C4-2B (cell line): ENCODE measurements around the gene CPT1C.

Experiments
- H3K27ac ChIP-seq: fragments of 450-650 bp; 2 replicates; pipeline ENCODE4 v1.5.1; 2017
- ZFX ChIP-seq: fragments of 450-650 bp; IDR thresholded peaks from 2 replicates; pipeline ENCODE4 v1.6.1; 2017
- TF ChIP-seq, protein P1 (sequence below): fragments of 450-650 bp; conservative IDR thresholded peaks from 2 replicates; pipeline ENCODE4 v1.5.1; 2017; ENCODE audit warnings: mild to moderate bottlenecking

The CPT1C gene

DNA sequence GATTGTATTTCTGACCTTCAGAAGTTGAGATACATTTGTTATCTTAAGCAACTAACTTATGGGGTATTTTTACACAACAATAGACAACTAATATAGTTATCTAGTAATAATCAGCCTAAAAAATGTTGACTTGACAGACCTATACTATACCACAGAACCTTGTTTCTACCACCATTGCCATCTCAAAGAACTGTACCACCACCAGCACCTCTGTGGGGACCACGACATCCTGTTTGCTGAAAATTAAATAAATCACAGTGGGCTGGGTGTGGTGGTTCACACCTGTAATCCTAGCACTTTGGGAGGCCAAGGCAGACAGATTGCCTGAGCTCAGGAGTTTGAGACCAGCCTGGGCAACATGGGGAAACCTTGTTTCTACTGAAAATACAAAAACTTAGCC is 48.2 kb downstream of the CPT1C start:
- H3K27ac ChIP-seq = no peak overlapping the region
- TF ChIP-seq ZFX = no peak
- TF ChIP-seq, protein P1, sequence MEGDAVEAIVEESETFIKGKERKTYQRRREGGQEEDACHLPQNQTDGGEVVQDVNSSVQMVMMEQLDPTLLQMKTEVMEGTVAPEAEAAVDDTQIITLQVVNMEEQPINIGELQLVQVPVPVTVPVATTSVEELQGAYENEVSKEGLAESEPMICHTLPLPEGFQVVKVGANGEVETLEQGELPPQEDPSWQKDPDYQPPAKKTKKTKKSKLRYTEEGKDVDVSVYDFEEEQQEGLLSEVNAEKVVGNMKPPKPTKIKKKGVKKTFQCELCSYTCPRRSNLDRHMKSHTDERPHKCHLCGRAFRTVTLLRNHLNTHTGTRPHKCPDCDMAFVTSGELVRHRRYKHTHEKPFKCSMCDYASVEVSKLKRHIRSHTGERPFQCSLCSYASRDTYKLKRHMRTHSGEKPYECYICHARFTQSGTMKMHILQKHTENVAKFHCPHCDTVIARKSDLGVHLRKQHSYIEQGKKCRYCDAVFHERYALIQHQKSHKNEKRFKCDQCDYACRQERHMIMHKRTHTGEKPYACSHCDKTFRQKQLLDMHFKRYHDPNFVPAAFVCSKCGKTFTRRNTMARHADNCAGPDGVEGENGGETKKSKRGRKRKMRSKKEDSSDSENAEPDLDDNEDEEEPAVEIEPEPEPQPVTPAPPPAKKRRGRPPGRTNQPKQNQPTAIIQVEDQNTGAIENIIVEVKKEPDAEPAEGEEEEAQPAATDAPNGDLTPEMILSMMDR = no peak

- TF ChIP-seq, protein P1 = no peak
- no peak for TF ChIP-seq ZFX
- no peak overlapping the region for H3K27ac ChIP-seq
Measured at GRCh38 chr19:49739933-49740332, 49.0 kb downstream of the CPT1C start.

DNA sequence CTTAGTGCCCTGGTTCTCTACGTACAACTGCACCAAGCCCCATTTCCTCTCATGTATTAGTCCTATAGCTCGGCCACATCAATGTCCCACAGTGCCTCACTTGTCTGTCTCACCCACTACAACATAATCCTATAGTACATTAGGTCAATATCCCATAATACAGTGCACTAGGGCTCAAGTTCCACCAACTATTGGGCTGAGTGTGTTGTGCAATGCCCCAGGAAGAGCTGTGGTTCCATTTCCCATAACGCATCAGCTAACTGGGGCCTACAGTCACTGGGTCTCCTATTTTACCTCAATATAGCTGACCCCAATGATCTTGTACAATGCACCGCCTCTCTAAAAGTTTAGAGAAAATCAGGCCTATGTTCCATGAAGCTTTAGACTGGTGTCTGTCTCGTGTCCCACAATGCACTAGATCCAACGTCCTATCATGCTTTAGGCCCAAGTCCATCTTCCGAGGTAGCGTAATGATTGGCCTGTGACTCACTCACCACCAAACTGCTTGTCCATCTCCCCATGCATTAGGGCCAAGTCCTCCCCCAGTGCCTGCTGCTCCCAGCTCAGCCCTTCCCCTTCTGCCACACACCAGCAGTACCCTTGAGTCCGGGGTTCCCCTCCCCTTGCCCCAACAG is 50.4 kb downstream of the CPT1C start:
- TF ChIP-seq ZFX = no peak
- H3K27ac ChIP-seq = no peak overlapping the region

DNA sequence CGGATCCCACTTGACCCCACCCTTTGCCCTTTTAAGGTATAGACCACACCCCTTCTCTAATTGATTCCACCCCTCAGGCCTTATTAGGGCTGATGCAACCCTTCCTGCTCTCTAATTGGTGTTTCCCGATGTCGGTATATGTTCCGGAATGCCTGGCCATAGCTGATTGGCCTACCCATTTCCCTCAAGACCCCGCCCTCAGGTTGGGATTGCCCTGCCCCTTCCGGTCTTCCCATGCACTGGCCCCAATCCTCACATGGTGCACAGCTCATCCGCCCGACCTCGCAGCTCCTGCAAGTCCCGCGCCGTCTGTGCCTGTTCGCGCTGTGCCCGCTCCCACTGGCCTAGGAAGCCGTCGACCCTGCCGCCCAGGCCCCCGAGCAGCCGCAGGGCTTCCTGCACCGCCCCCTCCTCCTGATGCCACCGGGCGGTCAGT is 54.0 kb downstream of the CPT1C start:
- H3K27ac ChIP-seq = no peak overlapping the region
- TF ChIP-seq, protein P1 = no peak
- TF ChIP-seq ZFX = no peak

DNA sequence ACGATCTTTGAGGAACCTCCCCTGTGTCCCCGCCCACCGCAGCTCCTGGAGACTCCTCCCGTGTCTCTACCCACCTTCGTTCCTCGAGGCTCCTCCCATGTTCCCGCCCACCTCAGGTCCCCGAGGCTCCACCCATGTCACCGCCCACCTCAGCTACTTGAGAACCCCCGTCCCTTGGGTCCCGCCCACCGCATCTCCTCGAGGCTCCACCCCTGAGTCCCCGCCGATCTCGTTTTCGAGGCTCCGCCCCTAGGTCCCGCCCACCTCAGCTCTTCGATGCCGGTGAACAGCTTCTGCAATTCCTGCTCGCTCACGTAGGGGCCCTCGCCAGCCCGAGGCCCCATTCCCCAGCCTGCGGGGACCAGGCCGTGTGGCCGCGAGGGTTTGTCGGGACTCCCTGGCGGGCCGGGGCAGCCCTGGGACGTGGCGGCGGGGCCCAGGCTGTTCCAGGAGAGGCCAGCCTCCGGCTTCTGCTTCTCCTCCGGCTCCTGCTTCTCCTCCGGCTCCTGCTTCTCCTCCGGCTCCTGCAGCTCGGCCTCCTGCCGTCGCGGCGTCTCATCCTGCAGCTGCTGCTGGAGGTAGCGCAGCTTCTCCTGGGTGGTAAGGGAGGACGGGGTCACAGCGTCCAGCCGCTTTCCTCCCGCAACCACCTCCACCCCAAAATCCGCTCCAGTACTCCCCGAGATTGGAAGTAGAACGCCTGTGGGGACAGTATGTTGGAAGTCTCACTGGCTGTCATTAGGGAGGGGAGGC is 55.5 kb downstream of the CPT1C start:
- TF ChIP-seq, protein P1 = no peak
- no peak for TF ChIP-seq ZFX

GRCh38 chr19:49749055-49749716 is 58.3 kb downstream of the CPT1C start:
- TF ChIP-seq ZFX = no peak
- TF ChIP-seq, protein P1 = no peak
- H3K27ac ChIP-seq = no peak overlapping the region

More for the DNA sequence above, 55.5 kb downstream of the CPT1C start:
- H3K27ac ChIP-seq = no peak overlapping the region

DNA sequence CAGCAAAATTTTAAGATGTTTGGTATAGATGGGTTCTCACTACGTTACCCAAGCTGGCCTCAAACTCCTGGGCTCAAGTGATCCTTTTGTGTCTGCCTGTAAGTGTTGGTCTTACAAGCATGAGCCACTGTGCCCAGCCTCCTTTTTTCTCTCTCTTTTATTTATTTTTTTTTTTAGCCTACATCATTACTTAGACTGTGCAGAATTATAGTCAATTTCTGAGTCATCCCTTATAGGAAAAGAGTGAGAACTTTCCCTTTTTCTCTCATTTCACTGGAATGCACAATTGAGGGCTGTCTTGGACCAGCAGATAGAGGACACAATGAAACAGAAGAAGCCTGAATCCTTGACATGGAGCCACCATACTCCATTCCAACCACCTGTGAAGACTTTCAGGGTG is 58.9 kb downstream of the CPT1C start:
- no peak overlapping the region for H3K27ac ChIP-seq
- TF ChIP-seq ZFX = no peak
- TF ChIP-seq, protein P1 = no peak
